ENCODE measurements around the gene SDCBP2. TPM values are rescaled to one million over a fixed set of nuclear protein-coding genes. Genes with fewer than 3 reads are reported as not detected.
A peak's percentile ranks its signal among the peaks of the same experiment; 100 is the strongest.

Gene SDCBP2
- total RNA-seq, 4 donors from 2014 or later: 90.2 to 175 (median 134) TPM

DNA sequence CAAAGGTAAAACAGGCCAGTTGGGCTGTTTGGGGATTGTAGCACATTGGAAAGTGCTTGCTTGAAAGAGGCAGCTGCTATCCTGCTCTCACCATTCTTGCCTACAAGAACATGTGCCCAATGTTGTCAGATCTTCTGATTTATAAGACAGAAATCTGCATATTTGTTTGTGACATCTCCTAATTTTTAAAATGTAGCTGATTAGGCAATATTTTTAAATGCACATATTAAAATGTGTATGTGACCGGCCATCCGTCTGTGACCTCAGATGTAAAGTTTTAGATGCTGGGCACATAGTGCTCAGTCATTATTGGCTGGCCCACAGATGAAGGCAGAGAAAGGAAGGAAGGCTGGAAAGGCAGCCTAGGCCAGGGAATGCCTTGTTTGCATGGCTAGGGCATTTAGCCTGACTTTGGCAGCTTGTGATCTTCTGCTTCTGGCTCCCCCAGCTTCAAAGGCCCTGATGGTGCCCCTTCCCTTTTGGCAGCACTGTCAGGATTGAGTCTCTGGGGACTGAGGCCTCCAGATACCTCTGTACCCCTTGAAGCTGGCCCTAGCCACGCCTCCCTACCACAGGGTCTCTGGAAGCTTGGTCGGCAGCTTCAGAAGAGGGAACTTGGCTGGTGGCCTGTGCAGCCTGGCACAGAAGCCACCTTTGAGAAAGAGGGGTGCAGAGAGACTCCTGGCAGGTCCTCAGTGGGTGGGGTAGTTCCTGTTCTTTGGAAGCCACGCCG, 56.4 kb downstream of the SDCBP2 start:
- WGBS, 2 donors: 83 to 94% methylated on average over 2 of the region's 6 CpGs
- Histone ChIP-seq H3K4me1 (peaks cover 0 to under 1% (median 0%) of the 10 kb centered on the region in 3 donors), H3K27ac (no peak overlapping the region), H3K36me3 (no peaks in the 10 kb centered on the region), H3K4me3 (no peak overlapping the region), H3K9me3 (no peaks in the 10 kb centered on the region), H3K27me3 (no peaks in the 10 kb centered on the region)
- no peak for DNase-seq
- no peak for TF ChIP-seq POLR2A (IDR thresholded peaks at IDR 0.05)
- TF ChIP-seq, protein P1, sequence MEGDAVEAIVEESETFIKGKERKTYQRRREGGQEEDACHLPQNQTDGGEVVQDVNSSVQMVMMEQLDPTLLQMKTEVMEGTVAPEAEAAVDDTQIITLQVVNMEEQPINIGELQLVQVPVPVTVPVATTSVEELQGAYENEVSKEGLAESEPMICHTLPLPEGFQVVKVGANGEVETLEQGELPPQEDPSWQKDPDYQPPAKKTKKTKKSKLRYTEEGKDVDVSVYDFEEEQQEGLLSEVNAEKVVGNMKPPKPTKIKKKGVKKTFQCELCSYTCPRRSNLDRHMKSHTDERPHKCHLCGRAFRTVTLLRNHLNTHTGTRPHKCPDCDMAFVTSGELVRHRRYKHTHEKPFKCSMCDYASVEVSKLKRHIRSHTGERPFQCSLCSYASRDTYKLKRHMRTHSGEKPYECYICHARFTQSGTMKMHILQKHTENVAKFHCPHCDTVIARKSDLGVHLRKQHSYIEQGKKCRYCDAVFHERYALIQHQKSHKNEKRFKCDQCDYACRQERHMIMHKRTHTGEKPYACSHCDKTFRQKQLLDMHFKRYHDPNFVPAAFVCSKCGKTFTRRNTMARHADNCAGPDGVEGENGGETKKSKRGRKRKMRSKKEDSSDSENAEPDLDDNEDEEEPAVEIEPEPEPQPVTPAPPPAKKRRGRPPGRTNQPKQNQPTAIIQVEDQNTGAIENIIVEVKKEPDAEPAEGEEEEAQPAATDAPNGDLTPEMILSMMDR (IDR thresholded peaks at IDR 0.05): no peak
- intact Hi-C loops (cut with DNase I): no loop called here

DNA sequence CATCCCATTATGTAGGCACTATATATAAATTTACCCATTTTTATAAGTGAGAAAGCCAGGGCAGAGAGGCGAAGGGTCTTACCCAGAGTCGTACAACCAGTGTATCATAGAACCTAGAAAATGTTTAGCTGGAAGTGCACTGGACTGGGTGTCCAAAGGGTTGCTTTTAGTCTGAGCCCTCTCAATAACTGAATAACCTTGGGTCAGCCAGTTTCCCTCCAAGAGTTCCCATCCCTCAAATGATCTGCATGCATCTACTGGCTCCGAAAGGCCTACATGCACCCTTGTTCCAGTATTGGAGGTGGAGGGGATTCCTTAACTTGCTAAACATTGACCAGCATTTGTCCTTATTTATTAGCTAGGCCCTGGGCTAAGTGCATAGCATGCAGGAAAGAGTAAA, 59.1 kb downstream of the SDCBP2 start:
- DNase-seq: no peak
- no peaks in the 10 kb centered on the region for H3K27me3 ChIP-seq
- H3K9me3 ChIP-seq: no peaks in the 10 kb centered on the region
- intact Hi-C loops (cut with DNase I): no loop called here
- peaks cover 0 to 22% (median 5%) of the 10 kb centered on the region in 3 donors for H3K4me1 ChIP-seq
- H3K27ac ChIP-seq: no peak overlapping the region
- H3K36me3 ChIP-seq: no peaks in the 10 kb centered on the region
- TF ChIP-seq, protein P1 (IDR thresholded peaks at IDR 0.05): no peak
- no peak for TF ChIP-seq POLR2A (IDR thresholded peaks at IDR 0.05)
- 83 to 100% methylated on average over 1 to 3 of the region's 3 CpGs for WGBS, 2 donors
- no peak overlapping the region for H3K4me3 ChIP-seq

DNA sequence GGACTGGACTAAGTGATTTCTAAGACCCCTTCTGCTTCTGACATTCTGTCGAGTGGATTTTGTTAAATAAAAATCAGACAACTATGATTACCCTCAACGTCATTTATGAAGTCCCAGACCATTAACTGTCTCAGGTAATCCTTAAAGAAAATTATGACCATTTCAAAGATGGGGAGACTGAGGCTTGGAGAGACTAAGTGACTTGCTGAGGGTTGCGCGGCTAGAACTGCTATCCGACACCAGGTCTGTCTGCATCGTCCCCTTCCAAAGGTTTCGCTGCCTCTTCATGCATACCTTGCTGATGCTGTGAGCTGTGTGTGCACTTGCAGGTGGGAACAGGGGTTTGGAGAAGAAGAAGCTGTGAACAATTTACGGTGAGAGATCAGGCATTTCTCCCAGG, 59.7 kb downstream of the SDCBP2 start:
- Histone ChIP-seq H3K4me3 (no peak overlapping the region), H3K9me3 (no peaks in the 10 kb centered on the region), H3K4me1 (peaks cover 0 to 22% (median 5%) of the 10 kb centered on the region in 3 donors), H3K36me3 (no peaks in the 10 kb centered on the region), H3K27me3 (no peaks in the 10 kb centered on the region), H3K27ac (no peak overlapping the region)
- DNase-seq: no peak
- TF ChIP-seq, protein P1 (IDR thresholded peaks at IDR 0.05): no peak
- no peak for TF ChIP-seq POLR2A (IDR thresholded peaks at IDR 0.05)
- intact Hi-C loops (cut with DNase I): no loop called here
- WGBS, 2 donors: 92 to 93% methylated on average over 8 of the region's 8 CpGs

DNA sequence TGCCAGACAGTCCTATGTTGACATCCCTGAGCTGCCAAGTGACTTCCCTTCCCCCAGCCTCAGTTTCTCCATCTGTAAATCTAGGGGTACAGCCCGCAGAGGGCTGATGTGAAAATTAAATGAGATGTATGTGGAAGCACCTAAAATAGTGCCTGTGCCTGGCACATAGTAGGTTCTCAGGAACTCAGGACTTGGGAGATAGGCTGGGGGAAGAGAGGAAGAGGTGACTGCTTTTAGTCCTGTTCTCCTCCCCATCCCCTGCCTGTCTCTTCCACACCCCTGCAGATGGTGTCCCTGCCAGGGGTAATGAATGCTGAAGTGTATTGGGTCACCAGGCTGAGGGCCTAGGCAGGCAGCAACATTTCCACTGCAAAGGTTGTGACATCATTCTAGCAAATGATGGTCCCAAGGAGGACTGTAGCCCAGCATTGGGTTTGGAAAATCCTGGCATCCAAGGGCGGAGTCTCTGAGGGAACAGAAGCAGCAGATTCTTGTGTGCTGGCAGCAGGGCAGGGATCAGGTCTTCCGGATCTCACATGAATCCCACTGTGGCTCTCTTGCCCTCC, 61.0 kb downstream of the SDCBP2 start:
- 88 to 90% methylated on average over 3 of the region's 3 CpGs for WGBS, 2 donors
- TF ChIP-seq, protein P1 (IDR thresholded peaks at IDR 0.05): no peak
- TF ChIP-seq POLR2A (IDR thresholded peaks at IDR 0.05): no peak
- H3K36me3 ChIP-seq: no peaks in the 10 kb centered on the region
- H3K27ac ChIP-seq: no peak overlapping the region
- peaks cover 0 to 22% (median 5%) of the 10 kb centered on the region in 3 donors for H3K4me1 ChIP-seq
- intact Hi-C loops (cut with DNase I): no loop called here
- no peaks in the 10 kb centered on the region for H3K9me3 ChIP-seq
- no peak overlapping the region for H3K4me3 ChIP-seq
- H3K27me3 ChIP-seq: no peaks in the 10 kb centered on the region
- no peak for DNase-seq

DNA sequence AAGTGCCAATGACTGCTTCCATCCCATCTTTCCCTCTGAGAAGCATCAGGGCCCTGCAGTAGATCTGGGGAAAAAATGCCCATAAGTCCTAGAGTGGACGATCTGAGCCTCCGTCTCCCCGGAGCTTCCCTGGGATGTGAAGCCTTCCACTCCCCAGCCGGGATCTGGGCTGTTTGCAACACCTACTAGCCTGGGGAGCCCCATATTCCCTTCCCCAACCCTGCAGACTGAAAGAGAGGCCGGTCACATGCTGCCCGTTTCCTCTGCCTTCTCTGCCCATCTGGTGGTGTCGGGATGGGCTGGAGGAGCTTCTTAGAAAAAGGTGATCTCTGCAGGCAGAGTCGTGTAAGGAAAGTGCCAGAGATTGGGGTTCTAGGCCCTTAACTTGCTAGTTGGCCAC, 61.8 kb downstream of the SDCBP2 start:
- no peak for DNase-seq
- WGBS, 2 donors: 57 to 72% methylated on average over 2 to 6 of the region's 8 CpGs
- Histone ChIP-seq H3K27ac (peak overlapping the region in 2 of 4 donors; percentile 60 to 76), H3K4me1 (peaks cover 0 to 22% (median 5%) of the 10 kb centered on the region in 3 donors), H3K27me3 (no peaks in the 10 kb centered on the region), H3K4me3 (peak overlapping the region in 3 of 4 donors; percentile 65 to 92 (median 78)), H3K36me3 (no peaks in the 10 kb centered on the region), H3K9me3 (no peaks in the 10 kb centered on the region)
- intact Hi-C loops (cut with DNase I): no loop called here
- TF ChIP-seq POLR2A (IDR thresholded peaks at IDR 0.05): no peak
- TF ChIP-seq, protein P1 (IDR thresholded peaks at IDR 0.05): no peak
